Astrocyte (in vitro differentiated cells and primary cell): ENCODE results near the gene BTBD1. TPM values are rescaled to one million over a fixed set of nuclear protein-coding genes. Genes with fewer than 3 reads are reported as not detected.

Source experiments
- DNase-seq: peaks from one replicate; pipeline ENCODE4 v3.0.0-alpha.2; 2010; ENCODE audit warnings: low read depth
- FAIRE-seq: peaks from 2 replicates; lab custom pipeline; 2011; peaks lifted over from hg19 to GRCh38; lab: Jason Lieb, UNC
- H2AFZ ChIP-seq: 2 replicates; pipeline ENCODE4 v1.6.0; 2012; ENCODE audit warnings: low read depth, low read length, inconsistent platforms
- H3K27ac ChIP-seq: 2 replicates; pipeline ENCODE4 v1.5.1; 2011; ENCODE audit warnings: low read depth, low read length, inconsistent platforms
- H3K27me3 ChIP-seq: 2 replicates; pipeline ENCODE4 v1.6.0; 2011; ENCODE audit warnings: low read length, inconsistent platforms; ENCODE audit not compliant: insufficient read depth
- H3K36me3 ChIP-seq: 2 replicates; pipeline ENCODE4 v1.5.1; 2011; ENCODE audit warnings: low read length, inconsistent platforms; ENCODE audit not compliant: insufficient read depth
- H3K4me1 ChIP-seq: 2 replicates; pipeline ENCODE4 v1.5.1; 2011; ENCODE audit warnings: low read length, inconsistent platforms; ENCODE audit not compliant: insufficient read depth
- H3K4me2 ChIP-seq: 2 replicates; pipeline ENCODE4 v1.6.0; 2012; ENCODE audit warnings: low read length, inconsistent platforms
- H3K4me3 ChIP-seq: 2 replicates; pipeline ENCODE4 v1.5.1; 2011; ENCODE audit warnings: low read depth, mild to moderate bottlenecking, low read length, inconsistent platforms; ENCODE audit not compliant: insufficient read depth
- H3K79me2 ChIP-seq: 2 replicates; pipeline ENCODE4 v1.6.0; 2012; ENCODE audit warnings: mild to moderate bottlenecking, low read length, inconsistent platforms; ENCODE audit not compliant: insufficient read depth
- H3K9ac ChIP-seq: 2 replicates; pipeline ENCODE4 v1.6.0; 2012; ENCODE audit warnings: mild to moderate bottlenecking, low read length, inconsistent platforms
- H3K9me3 ChIP-seq: 2 replicates; pipeline ENCODE4 v1.5.1; 2012; ENCODE audit warnings: low read depth, mild to moderate bottlenecking, low read length, inconsistent platforms; ENCODE audit not compliant: insufficient read depth
- H4K20me1 ChIP-seq: 2 replicates; pipeline ENCODE4 v1.6.0; 2012; ENCODE audit warnings: low read length, inconsistent platforms; ENCODE audit not compliant: insufficient read depth
- H3K27ac Mint-ChIP-seq: one replicate; pipeline ENCODE4 v1.8.0; 2021; ENCODE audit warnings: mild to moderate bottlenecking, mixed read lengths; ENCODE audit not compliant: unreplicated experiment
- H3K27me3 Mint-ChIP-seq: one replicate; pipeline ENCODE4 v1.8.0; 2021; ENCODE audit warnings: low read depth, mixed read lengths; ENCODE audit not compliant: unreplicated experiment
- H3K36me3 Mint-ChIP-seq: one replicate; pipeline ENCODE4 v1.8.0; 2021; ENCODE audit warnings: low read depth, mixed read lengths; ENCODE audit not compliant: unreplicated experiment
- H3K4me1 Mint-ChIP-seq: one replicate; pipeline ENCODE4 v1.8.0; 2021; ENCODE audit warnings: low read depth, mixed read lengths; ENCODE audit not compliant: unreplicated experiment
- H3K4me3 Mint-ChIP-seq: one replicate; pipeline ENCODE4 v1.8.0; 2021; ENCODE audit warnings: mild to moderate bottlenecking, moderate library complexity, mixed read lengths; ENCODE audit not compliant: unreplicated experiment
- H3K9me3 Mint-ChIP-seq: one replicate; pipeline ENCODE4 v1.8.0; 2021; ENCODE audit warnings: mild to moderate bottlenecking, mixed read lengths; ENCODE audit not compliant: unreplicated experiment
- CTCF ChIP-seq: IDR thresholded peaks from 2 replicates; pipeline ENCODE4 v1.5.1; 2011; ENCODE audit warnings: low read depth, mild to moderate bottlenecking, inconsistent platforms, low read length, moderate library complexity; ENCODE audit not compliant: insufficient read depth
- EZH2 ChIP-seq: IDR thresholded peaks from 2 replicates; pipeline ENCODE4 v1.6.1; 2012; ENCODE audit warnings: mild to moderate bottlenecking, low read length, inconsistent platforms; ENCODE audit not compliant: insufficient read depth
- total RNA-seq: library from RNA; stranded (reverse); gene quantifications from 2 replicates; pipeline ENCODE4 v1.2.1, GENCODE V29; 2021

Gene BTBD1
- total RNA-seq, 1 donor from 2014 or later, result 61.1 TPM

GRCh38 chr15:83064859-83065258, 2.2 kb downstream of the BTBD1 start:
- H3K4me1 ChIP-seq, result peaks cover 14% of the 10 kb centered on the region
- no peaks in the 10 kb centered on the region for H3K36me3 ChIP-seq
- Mint-ChIP-seq H3K4me3 (no peak overlapping the region), H3K4me1 (peaks cover 4% of the 10 kb centered on the region), H3K36me3 (peaks cover 2% of the 10 kb centered on the region), H3K27me3 (no peaks in the 10 kb centered on the region), H3K27ac (no peak overlapping the region), H3K9me3 (no peaks in the 10 kb centered on the region)
- TF ChIP-seq CTCF (no peak), EZH2 (no peak)
- H3K27me3 ChIP-seq, result no peaks in the 10 kb centered on the region
- H3K9ac ChIP-seq, result peak overlapping the region; percentile 92
- H3K4me3 ChIP-seq, result peak overlapping the region; percentile 99
- H3K4me2 ChIP-seq, result peak overlapping the region; percentile 93
- peaks cover 58% of the 10 kb centered on the region for H4K20me1 ChIP-seq
- H3K9me3 ChIP-seq, result no peaks in the 10 kb centered on the region
- DNase-seq, result no peak
- peaks cover 72% of the 10 kb centered on the region for H3K79me2 ChIP-seq
- H3K27ac ChIP-seq, result no peak overlapping the region
- H2AFZ ChIP-seq, result no peak overlapping the region
- no peak for FAIRE-seq

GRCh38 chr15:83063551-83063950, 3.5 kb downstream of the BTBD1 start:
- TF ChIP-seq CTCF, result no peak
- no peak for TF ChIP-seq EZH2
- H3K27ac Mint-ChIP-seq, result no peak overlapping the region
- H3K27ac ChIP-seq, result no peak overlapping the region
- no peak overlapping the region for H2AFZ ChIP-seq
- no peaks in the 10 kb centered on the region for H3K27me3 ChIP-seq
- H3K27me3 Mint-ChIP-seq, result no peaks in the 10 kb centered on the region
- no peaks in the 10 kb centered on the region for H3K9me3 Mint-ChIP-seq
- H3K4me1 Mint-ChIP-seq, result peaks cover 4% of the 10 kb centered on the region
- H3K9me3 ChIP-seq, result no peaks in the 10 kb centered on the region
- no peak overlapping the region for H3K4me3 ChIP-seq
- H3K9ac ChIP-seq, result no peak overlapping the region
- H3K36me3 ChIP-seq, result no peaks in the 10 kb centered on the region
- H4K20me1 ChIP-seq, result peaks cover 71% of the 10 kb centered on the region
- peaks cover 14% of the 10 kb centered on the region for H3K4me1 ChIP-seq
- peaks cover 85% of the 10 kb centered on the region for H3K79me2 ChIP-seq
- H3K4me3 Mint-ChIP-seq, result no peak overlapping the region
- peak overlapping the region; percentile 93 for H3K4me2 ChIP-seq
- FAIRE-seq (no peak), DNase-seq (no peak)
- H3K36me3 Mint-ChIP-seq, result no peaks in the 10 kb centered on the region

GRCh38 chr15:83062768-83063180, 4.3 kb downstream of the BTBD1 start:
- no peak overlapping the region for H2AFZ ChIP-seq
- H3K27me3 ChIP-seq, result no peaks in the 10 kb centered on the region
- H4K20me1 ChIP-seq, result peaks cover 78% of the 10 kb centered on the region
- TF ChIP-seq CTCF (no peak), EZH2 (no peak)
- H3K27ac ChIP-seq, result no peak overlapping the region
- H3K27me3 Mint-ChIP-seq, result no peaks in the 10 kb centered on the region
- peaks cover 14% of the 10 kb centered on the region for H3K4me1 ChIP-seq
- no peaks in the 10 kb centered on the region for H3K36me3 Mint-ChIP-seq
- H3K9me3 Mint-ChIP-seq, result no peaks in the 10 kb centered on the region
- H3K9me3 ChIP-seq, result no peaks in the 10 kb centered on the region
- DNase-seq, result no peak
- peaks cover 92% of the 10 kb centered on the region for H3K79me2 ChIP-seq
- H3K36me3 ChIP-seq, result no peaks in the 10 kb centered on the region
- H3K4me2 ChIP-seq, result peak overlapping the region; percentile 93
- no peak overlapping the region for H3K9ac ChIP-seq
- FAIRE-seq, result no peak
- H3K4me3 Mint-ChIP-seq, result no peak overlapping the region
- H3K4me3 ChIP-seq, result no peak overlapping the region
- peaks cover 4% of the 10 kb centered on the region for H3K4me1 Mint-ChIP-seq
- H3K27ac Mint-ChIP-seq, result no peak overlapping the region
